DND-41 (cell line): ENCODE measurements around the gene CACNA1I.

ENCODE experiments used
- ATAC-seq: fragments of 200-7000 bp; cut with Tn5 transposase; 3 replicates; pipeline ENCODE4 v1.9.1; 2021; ENCODE audit warnings: low read depth; ENCODE audit not compliant: insufficient read depth
- DNase-seq: peaks from one replicate; pipeline ENCODE4 v3.0.0-alpha.2; 2020
- H2AFZ ChIP-seq: 2 replicates; pipeline ENCODE4 v1.6.0; 2012; ENCODE audit warnings: low read depth, low read length
- H3K27ac ChIP-seq: 2 replicates; pipeline ENCODE4 v1.5.1; 2012; ENCODE audit warnings: low read length, inconsistent platforms
- H3K27me3 ChIP-seq: fragments of 200-600 bp; sonication (generic); 2 replicates; pipeline ENCODE4 v1.6.0; 2012; ENCODE audit warnings: low read length, mild to moderate bottlenecking, inconsistent platforms; ENCODE audit not compliant: insufficient read depth, poor library complexity
- H3K36me3 ChIP-seq: 2 replicates; pipeline ENCODE4 v1.5.1; 2012; ENCODE audit warnings: low read length, inconsistent platforms; ENCODE audit not compliant: insufficient read depth
- H3K4me1 ChIP-seq: 2 replicates; pipeline ENCODE4 v1.5.1; 2012; ENCODE audit warnings: mild to moderate bottlenecking, low read length; ENCODE audit not compliant: insufficient read depth
- H3K4me2 ChIP-seq: 2 replicates; pipeline ENCODE4 v1.6.0; 2012; ENCODE audit warnings: mild to moderate bottlenecking, moderate library complexity, low read length, inconsistent platforms; ENCODE audit not compliant: insufficient read depth
- H3K4me3 ChIP-seq, 2 experiments: fragments of 200-600 bp in 1 of 2; shearing (Covaris generic) in 1 of 2; 2 replicates each; pipeline ENCODE4 v1.5.1; 2012 to 2016; ENCODE audit warnings: inconsistent platforms in 2 of 2, low read length in 2 of 2, mild to moderate bottlenecking in 2 of 2, low read depth in 1 of 2, moderate library complexity in 1 of 2
- H3K79me2 ChIP-seq: 2 replicates; pipeline ENCODE4 v1.6.0; 2012; ENCODE audit warnings: low read length, inconsistent platforms; ENCODE audit not compliant: insufficient read depth
- H3K9ac ChIP-seq: 2 replicates; pipeline ENCODE4 v1.6.0; 2012; ENCODE audit warnings: low read depth, mild to moderate bottlenecking, inconsistent platforms, low read length, moderate library complexity
- H3K9me3 ChIP-seq: 2 replicates; pipeline ENCODE4 v1.5.1; 2012; ENCODE audit warnings: low read length, moderate library complexity, mild to moderate bottlenecking, inconsistent platforms; ENCODE audit not compliant: insufficient read depth, severe bottlenecking
- H4K20me1 ChIP-seq: 2 replicates; pipeline ENCODE4 v1.6.0; 2012; ENCODE audit warnings: low read length; ENCODE audit not compliant: insufficient read depth
- CTCF ChIP-seq: IDR thresholded peaks from 2 replicates; pipeline ENCODE4 v1.5.1; 2012; ENCODE audit warnings: borderline replicate concordance, low read length, moderate library complexity, mild to moderate bottlenecking; ENCODE audit not compliant: poor library complexity, severe bottlenecking; ENCODE audit errors: extremely low read depth
- EZH2 ChIP-seq: IDR thresholded peaks from 3 replicates; pipeline ENCODE4 v1.6.1; 2012; ENCODE audit warnings: borderline replicate concordance, low read depth, mild to moderate bottlenecking, moderate library complexity, low read length, inconsistent platforms; ENCODE audit not compliant: severe bottlenecking

Gene CACNA1I

GRCh38 chr22:39680486-39680885, 109.9 kb downstream of the CACNA1I start:
- no peaks in the 10 kb centered on the region for H3K79me2 ChIP-seq
- H3K27me3 ChIP-seq: no peaks in the 10 kb centered on the region
- H4K20me1 ChIP-seq: no peaks in the 10 kb centered on the region
- ATAC-seq: no peak
- no peak overlapping the region for H3K27ac ChIP-seq
- no peak overlapping the region for H3K4me3 ChIP-seq
- no peak overlapping the region for H2AFZ ChIP-seq
- TF ChIP-seq EZH2: no peak
- TF ChIP-seq CTCF: no peak
- H3K9me3 ChIP-seq: no peaks in the 10 kb centered on the region
- no peak for DNase-seq
- H3K9ac ChIP-seq: no peak overlapping the region
- no peak overlapping the region for H3K4me2 ChIP-seq
- H3K36me3 ChIP-seq: no peaks in the 10 kb centered on the region
- no peaks in the 10 kb centered on the region for H3K4me1 ChIP-seq

- Histone ChIP-seq H3K9ac (no peak overlapping the region), H3K79me2 (no peaks in the 10 kb centered on the region)
These were observed 110.7 kb downstream of the CACNA1I start for GRCh38 chr22:39681038-39681861.

GRCh38 chr22:39682994-39683393, 112.4 kb downstream of the CACNA1I start:
- DNase-seq (no peak), ATAC-seq (no peak)
- no peaks in the 10 kb centered on the region for H3K27me3 ChIP-seq
- H3K9me3 ChIP-seq: no peaks in the 10 kb centered on the region
- no peak overlapping the region for H2AFZ ChIP-seq
- no peaks in the 10 kb centered on the region for H3K4me1 ChIP-seq
- H4K20me1 ChIP-seq: no peaks in the 10 kb centered on the region
- no peak overlapping the region for H3K27ac ChIP-seq
- H3K79me2 ChIP-seq: no peaks in the 10 kb centered on the region
- TF ChIP-seq EZH2 (no peak), CTCF (no peak)
- no peaks in the 10 kb centered on the region for H3K36me3 ChIP-seq
- H3K9ac ChIP-seq: no peak overlapping the region
- no peak overlapping the region for H3K4me2 ChIP-seq
- no peak overlapping the region for H3K4me3 ChIP-seq

More at GRCh38 chr22:39681038-39681861, 110.7 kb downstream of the CACNA1I start:
- Histone ChIP-seq H3K4me1 (no peaks in the 10 kb centered on the region), H3K4me3 (no peak overlapping the region), H3K36me3 (no peaks in the 10 kb centered on the region), H3K4me2 (no peak overlapping the region), H4K20me1 (no peaks in the 10 kb centered on the region), H3K27me3 (no peaks in the 10 kb centered on the region), H3K27ac (no peak overlapping the region), H2AFZ (no peak overlapping the region), H3K9me3 (no peaks in the 10 kb centered on the region)
- DNase-seq (no peak), ATAC-seq (no peak)
- TF ChIP-seq EZH2 (no peak), CTCF (no peak)
